GM18517 (cell line): ENCODE results near the gene FOLR2.

ENCODE experiments used
- ATAC-seq: cut with Tn5 transposase; IDR thresholded peaks from one replicate; pipeline ENCODE4 v1.9.1; 2021; ENCODE audit warnings: mild to moderate bottlenecking, moderate library complexity; ENCODE audit not compliant: unreplicated experiment

The FOLR2 gene

GRCh38 chr11:72229336-72229924 lies 12.8 kb downstream of the FOLR2 start:
- no peak for ATAC-seq

GRCh38 chr11:72229925-72230763 lies 13.6 kb downstream of the FOLR2 start:
- ATAC-seq = no peak

- ATAC-seq = no peak
Observed at GRCh38 chr11:72230764-72231365, 14.3 kb downstream of the FOLR2 start.

DNA sequence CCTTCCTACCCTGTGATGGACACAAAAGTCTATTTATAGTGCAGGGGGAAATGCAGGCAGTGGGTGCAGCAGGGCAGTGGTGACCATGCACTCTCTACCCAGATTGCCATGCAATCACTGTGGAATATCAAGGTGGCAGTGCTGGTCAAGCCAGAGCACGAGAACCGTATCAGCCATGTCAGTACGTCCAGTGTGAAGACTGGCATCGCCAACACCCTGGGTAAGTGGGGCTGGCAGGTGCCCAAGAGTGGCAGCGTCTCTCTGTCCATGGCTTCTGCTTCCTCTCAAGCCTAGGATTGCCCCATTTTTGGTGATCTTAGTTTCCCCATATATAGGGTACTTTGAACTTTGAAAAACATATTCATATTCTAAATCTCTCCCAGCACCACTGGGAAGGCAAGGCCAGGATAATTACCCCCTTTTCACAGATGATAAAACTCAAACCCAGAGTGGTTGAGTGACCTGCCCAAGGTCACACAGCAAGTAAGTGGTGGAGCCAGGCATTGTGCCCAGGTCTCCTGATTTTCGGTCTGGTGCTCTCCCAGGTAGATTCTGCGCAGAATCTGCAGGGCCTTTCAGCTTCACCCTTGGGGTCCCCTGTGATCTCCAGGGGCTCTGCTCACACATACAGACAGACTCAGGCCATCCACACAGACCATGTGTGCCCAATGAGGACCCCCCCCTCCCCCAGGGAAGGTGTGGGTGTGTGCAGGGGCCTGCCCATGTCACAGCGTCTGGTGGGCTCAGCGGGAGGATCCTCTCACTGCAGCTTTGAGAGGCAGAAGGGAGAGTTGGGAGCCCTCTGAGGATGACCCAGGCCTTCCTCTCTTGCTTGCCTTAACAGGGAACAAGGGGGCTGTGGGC lies 15.0 kb downstream of the FOLR2 start:
- ATAC-seq = no peak

DNA sequence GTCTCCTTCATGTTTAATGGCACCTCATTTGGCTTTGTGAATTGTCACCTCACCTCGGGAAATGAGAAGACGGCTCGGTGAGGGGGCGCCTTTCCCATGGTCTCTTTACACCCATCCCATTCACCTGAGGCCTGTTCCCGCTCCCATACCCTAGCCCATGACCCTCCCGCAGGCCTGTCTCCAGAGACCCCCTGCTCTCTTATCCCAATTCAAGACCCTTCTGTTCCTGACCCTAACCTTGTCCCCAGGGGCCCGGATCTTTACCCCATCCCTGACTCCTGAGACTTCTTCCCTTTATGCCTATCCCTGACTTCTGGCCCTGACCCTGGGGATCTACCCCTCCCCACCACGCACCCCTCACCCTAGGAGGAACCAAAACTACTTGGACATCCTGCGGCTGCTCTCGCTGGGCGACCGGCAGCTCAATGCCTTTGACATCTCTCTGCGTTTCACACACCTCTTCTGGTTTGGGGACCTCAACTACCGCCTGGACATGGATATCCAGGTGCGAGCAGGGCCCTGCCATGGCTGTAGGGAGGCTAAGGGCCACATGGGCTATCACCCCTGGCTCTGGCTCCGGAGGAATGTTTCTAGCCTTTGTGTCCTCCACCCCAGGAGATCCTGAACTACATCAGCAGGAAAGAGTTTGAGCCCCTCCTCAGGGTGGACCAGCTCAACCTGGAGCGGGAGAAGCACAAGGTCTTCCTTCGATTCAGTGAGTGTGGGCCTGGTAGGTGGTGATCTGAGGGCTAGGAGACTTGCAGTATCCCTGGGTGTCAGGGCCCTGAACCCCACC lies 15.9 kb downstream of the FOLR2 start:
- no peak for ATAC-seq

DNA sequence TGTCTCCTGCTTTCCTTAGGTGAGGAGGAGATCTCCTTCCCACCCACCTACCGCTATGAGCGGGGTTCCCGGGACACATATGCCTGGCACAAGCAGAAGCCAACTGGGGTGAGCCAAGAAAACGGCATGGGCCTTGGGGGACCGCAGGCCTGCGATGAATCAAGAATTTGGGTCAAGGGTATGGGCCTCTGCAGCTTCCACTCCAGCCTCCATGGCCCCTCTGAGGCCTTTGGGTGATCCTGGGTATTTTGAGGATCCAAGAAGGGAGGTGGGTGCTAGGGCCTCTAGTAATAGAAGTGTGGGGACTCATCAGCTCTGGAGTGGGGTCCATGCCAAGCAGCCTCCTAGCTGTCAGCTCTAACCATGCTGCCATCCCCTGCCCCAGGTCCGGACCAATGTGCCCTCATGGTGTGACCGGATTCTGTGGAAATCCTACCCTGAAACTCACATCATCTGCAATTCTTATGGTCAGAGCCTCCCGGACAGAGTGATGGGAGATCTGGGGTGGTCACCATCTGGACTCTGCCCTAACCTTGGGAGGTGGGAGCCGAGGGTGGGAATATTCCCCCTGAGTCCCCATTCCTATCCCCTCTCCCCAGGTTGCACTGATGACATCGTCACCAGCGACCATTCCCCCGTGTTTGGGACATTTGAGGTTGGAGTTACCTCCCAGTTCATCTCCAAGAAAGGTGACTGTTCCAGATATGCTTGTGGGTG lies 16.6 kb downstream of the FOLR2 start:
- ATAC-seq = no peak

DNA sequence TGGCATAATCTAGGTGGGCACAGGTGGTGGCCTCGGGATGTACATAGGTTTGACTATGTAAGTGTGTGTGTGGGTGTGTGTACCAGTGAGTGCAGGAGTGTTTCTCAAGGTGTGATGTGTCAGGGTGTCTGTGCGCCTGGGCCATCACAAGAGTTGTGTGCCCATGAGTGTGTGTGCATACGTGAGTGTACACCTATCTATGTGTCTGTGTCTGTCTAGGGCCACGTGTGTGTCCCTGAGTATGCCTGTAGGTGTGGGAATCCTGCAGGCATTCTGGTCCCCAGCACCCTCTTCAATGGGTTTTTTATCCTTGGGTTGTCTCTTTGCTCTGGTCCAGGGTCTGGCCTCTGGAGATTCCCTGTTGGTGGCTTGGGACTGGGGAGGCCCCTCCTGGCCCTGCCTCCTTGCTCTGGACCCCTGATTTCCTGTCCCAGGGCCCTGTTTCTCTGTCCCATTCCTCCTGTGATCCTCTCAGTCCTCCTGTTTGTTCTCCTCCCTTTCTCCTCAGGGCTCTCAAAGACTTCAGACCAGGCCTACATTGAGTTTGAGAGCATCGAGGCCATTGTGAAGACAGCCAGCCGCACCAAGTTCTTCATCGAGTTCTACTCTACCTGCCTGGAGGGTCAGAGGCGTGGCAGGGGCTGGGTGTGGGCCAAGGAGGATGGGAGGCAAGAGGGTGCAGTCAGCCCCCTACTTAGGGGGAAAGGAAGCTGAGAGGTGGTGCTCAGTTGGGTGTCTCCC lies 17.3 kb downstream of the FOLR2 start:
- ATAC-seq = no peak

GRCh38 chr11:72234514-72234830 lies 17.9 kb downstream of the FOLR2 start:
- no peak for ATAC-seq

DNA sequence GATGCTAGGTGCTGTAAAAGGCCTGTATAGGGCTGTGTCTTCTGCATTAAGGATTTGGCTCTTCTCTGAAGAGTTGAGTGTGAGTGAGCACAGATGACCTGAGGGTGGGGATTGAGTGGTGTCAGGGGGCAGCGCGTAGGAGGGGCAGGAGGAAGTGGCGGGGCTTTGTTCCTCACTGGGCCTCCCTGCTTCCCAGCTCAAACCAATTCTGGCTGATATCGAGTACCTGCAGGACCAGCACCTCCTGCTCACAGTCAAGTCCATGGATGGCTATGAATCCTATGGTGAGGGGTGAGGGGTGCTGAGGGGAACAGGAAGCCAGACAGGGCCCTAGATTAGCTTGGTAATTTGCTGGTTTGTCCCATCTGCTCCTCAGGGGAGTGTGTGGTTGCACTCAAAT lies 18.3 kb downstream of the FOLR2 start:
- no peak for ATAC-seq

DNA sequence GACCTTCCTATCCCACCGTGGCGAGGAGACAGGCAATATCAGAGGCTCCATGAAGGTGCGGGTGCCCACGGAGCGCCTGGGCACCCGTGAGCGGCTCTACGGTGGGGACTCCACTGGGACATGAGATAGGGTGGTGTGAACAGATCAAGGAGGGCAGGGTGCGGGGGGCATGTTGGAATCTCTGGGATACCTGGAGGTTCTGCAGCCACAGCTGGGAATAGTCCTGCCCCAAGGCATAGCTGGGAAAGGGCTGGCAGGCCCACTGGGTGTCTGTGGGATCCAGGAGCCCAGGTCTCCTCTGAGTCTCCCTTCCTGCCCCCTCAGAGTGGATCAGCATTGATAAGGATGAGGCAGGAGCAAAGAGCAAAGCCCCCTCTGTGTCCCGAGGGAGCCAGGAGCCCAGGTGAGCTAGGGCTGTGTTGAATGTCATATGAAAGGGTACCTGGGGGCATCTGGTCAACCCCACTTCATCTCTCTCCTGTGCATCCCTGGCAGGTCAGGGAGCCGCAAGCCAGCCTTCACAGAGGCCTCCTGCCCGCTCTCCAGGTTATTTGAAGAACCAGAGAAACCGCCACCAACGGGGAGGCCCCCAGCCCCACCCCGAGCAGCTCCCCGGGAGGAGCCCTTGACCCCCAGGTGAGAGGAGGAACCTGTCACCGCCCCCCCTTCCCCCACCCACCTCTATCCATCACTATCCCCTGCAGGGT lies 18.9 kb downstream of the FOLR2 start:
- ATAC-seq = no peak

- ATAC-seq = no peak
Observed at GRCh38 chr11:72236083-72236697, 19.6 kb downstream of the FOLR2 start.

DNA sequence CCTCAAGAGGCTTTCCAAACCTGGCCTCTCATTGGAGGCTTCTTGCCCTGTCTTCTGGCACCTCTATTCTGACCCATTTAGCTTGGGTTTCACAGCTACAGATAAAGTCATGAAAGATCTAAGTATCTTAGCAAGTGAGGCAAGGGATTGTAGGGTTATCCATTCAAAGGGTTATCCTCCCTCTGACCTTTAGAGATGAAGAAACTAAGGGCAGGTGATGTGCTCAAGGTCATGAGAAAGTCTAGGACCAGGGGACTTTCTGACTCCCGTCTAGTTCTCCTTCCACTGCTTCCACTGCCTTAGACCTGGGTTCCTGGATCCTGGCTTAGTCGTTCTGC lies 20.1 kb downstream of the FOLR2 start:
- no peak for ATAC-seq

DNA sequence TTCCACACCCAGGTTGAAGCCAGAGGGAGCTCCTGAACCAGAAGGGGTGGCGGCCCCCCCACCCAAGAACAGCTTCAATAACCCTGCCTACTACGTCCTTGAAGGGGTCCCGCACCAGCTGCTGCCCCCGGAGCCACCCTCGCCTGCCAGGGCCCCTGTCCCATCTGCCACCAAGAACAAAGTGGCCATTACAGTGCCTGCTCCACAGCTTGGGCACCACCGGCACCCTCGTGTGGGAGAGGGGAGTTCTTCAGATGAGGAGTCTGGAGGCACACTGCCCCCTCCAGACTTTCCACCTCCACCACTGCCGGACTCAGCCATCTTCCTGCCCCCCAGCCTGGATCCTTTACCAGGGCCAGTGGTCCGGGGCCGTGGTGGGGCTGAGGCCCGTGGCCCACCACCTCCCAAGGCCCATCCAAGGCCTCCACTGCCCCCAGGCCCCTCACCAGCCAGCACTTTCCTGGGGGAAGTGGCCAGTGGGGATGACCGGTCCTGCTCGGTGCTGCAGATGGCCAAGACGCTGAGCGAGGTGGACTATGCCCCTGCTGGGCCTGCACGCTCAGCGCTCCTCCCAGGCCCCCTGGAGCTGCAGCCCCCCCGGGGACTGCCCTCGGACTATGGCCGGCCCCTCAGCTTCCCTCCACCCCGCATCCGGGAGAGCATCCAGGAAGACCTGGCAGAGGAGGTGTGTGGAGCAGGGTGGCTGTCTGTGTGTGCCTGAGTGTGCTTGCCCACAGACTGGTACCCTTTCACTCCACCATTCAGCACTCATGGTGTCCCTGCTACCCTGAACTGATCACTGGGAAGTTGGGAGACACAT lies 20.7 kb downstream of the FOLR2 start:
- ATAC-seq = no peak

DNA sequence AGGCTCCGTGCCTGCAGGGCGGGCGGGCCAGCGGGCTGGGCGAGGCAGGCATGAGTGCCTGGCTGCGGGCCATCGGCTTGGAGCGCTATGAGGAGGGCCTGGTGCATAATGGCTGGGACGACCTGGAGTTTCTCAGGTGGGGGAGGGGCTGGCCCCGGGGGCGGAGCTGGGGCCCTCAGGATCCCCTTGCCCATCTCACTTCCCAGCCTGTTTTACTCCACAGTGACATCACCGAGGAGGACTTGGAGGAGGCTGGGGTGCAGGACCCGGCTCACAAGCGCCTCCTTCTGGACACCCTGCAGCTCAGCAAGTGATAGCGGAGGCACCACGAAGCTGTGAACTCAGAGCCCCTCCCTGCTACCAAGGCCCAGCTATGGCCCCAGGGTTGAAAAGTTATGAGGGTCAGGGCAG lies 21.5 kb downstream of the FOLR2 start:
- no peak for ATAC-seq

DNA sequence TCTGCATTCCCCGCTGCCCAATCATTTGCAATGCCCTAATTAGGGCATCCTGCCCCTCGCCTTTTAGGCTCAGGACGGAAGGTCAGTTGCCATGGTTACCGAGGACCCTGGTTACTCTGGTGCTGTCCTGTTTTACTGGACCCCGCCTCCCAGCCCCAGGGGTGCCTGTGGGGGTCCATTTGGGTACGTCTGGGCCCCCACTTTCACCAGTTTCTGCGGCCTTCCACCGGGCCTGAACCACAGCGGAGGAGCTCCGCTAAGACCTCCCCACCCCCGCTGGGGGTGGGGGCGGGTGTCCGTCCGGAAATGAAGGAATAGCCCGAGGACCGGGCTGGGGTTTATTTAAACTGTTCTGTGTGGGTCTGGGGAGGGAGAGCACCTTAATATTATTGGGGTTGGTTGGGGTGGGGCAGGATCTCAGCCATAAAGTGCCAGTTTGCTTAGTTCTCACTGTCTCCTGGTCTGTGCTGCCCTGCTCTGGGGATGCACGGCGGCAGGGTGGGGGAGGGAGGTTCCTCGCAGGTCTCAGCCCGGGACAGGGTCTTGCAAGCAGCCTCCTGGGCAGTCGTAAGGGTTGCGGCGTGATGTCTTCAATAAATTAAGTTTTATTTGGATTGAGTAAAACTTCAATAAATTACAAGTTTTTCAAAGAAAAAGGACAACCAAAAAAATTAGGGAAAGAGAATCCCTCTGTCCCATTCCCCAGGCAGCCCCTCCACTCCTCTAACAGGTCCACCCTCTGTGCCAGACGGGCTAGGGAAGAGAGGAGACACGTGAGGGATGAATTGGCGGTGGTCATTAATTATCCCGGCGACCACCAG lies 22.1 kb downstream of the FOLR2 start:
- ATAC-seq = no peak

GRCh38 chr11:72239313-72239848 lies 22.8 kb downstream of the FOLR2 start:
- no peak for ATAC-seq
